GM23338 (cell line): ENCODE measurements around the gene ECE1.

ENCODE experiments used
- CREB1 ChIP-seq: fragments of 250-450 bp; sonication (Bioruptor Pico); IDR thresholded peaks from 2 replicates; pipeline ENCODE4 v1.5.0; 2020; ENCODE audit warnings: low read depth, mild to moderate bottlenecking, moderate library complexity
- EZH2 ChIP-seq: fragments of 200-600 bp; sonication (generic); IDR thresholded peaks from one replicate; pipeline ENCODE4 v1.8.0; 2017; ENCODE audit warnings: antibody characterized with exemption, mild to moderate bottlenecking, low read depth; ENCODE audit not compliant: unreplicated experiment
- EZH2phosphoT487 ChIP-seq: fragments of 200-600 bp; sonication (generic); IDR thresholded peaks from one replicate; pipeline ENCODE4 v1.8.1; 2018; ENCODE audit warnings: antibody characterized with exemption; ENCODE audit not compliant: unreplicated experiment
- JUNB ChIP-seq: IDR thresholded peaks from one replicate; pipeline ENCODE4 v1.6.1; 2016; ENCODE audit warnings: antibody characterized with exemption; ENCODE audit not compliant: unreplicated experiment
- POLR2AphosphoS5 ChIP-seq: IDR thresholded peaks from 2 replicates; pipeline ENCODE4 v1.6.1; 2016; ENCODE audit warnings: antibody characterized with exemption, low read depth
- STAT1 ChIP-seq: IDR thresholded peaks from one replicate; pipeline ENCODE4 v1.6.1; 2016; ENCODE audit warnings: antibody characterized with exemption; ENCODE audit not compliant: unreplicated experiment
- ZNF114 ChIP-seq: fragments of 250-450 bp; sonication (Bioruptor Pico); IDR thresholded peaks from 2 replicates; pipeline ENCODE4 v1.5.0; 2020; ENCODE audit warnings: mild to moderate bottlenecking, moderate library complexity
- ZNF331 ChIP-seq: fragments of 250-450 bp; sonication (Bioruptor Pico); IDR thresholded peaks from 2 replicates; pipeline ENCODE4 v1.5.0; 2020; ENCODE audit warnings: low read depth, mild to moderate bottlenecking, moderate library complexity
- TF ChIP-seq, protein P1 (sequence below), 2 experiments: fragments of 200-600 bp in 1 of 2; sonication (generic) in 1 of 2; conservative IDR thresholded peaks; 2 replicates each; pipeline versions ENCODE4 v1.5.1 to v1.6.1; 2016 to 2017; ENCODE audit warnings: antibody characterized with exemption in 2 of 2, low read depth in 2 of 2, mild to moderate bottlenecking in 2 of 2, moderate library complexity in 1 of 2
- TF ChIP-seq, protein P2 (sequence below): IDR thresholded peaks from one replicate; pipeline ENCODE4 v1.6.1; 2018; ENCODE audit warnings: antibody characterized with exemption; ENCODE audit not compliant: unreplicated experiment
- TF ChIP-seq, protein P3 (sequence below): IDR thresholded peaks from 2 replicates; pipeline ENCODE4 v1.6.1; 2016; ENCODE audit warnings: antibody characterized with exemption

DNA sequence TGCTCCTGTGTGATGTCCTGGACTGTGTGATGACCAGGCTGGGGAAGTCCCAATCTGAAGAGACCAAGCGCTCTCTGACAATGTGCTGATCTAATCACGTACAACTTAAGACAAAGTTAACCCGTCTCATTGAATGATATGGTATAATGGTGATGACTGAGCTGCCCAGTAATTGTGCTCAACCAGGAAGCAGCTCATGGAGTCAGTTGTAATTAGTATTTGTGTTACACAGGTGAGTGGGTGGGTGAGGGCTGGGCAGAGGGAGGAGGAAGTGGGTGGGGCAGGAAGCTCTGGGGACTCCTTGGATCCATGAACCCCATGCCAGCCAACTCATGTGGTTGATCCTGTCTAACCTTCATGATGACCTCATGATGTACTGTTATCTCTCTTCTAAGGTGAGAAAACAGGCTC, 8.7 kb upstream of the ECE1 start:
- TF ChIP-seq EZH2 (no peak), POLR2AphosphoS5 (no peak), JUNB (no peak), EZH2phosphoT487 (no peak), CREB1 (CRISPR knock-in tag) (no peak), STAT1 (no peak), ZNF114 (no peak), ZNF331 (CRISPR knock-in tag) (no peak)
- TF ChIP-seq, protein P1, sequence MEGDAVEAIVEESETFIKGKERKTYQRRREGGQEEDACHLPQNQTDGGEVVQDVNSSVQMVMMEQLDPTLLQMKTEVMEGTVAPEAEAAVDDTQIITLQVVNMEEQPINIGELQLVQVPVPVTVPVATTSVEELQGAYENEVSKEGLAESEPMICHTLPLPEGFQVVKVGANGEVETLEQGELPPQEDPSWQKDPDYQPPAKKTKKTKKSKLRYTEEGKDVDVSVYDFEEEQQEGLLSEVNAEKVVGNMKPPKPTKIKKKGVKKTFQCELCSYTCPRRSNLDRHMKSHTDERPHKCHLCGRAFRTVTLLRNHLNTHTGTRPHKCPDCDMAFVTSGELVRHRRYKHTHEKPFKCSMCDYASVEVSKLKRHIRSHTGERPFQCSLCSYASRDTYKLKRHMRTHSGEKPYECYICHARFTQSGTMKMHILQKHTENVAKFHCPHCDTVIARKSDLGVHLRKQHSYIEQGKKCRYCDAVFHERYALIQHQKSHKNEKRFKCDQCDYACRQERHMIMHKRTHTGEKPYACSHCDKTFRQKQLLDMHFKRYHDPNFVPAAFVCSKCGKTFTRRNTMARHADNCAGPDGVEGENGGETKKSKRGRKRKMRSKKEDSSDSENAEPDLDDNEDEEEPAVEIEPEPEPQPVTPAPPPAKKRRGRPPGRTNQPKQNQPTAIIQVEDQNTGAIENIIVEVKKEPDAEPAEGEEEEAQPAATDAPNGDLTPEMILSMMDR (conservative IDR thresholded peaks at IDR 0.05; ENCODE audit: low read depth in 2 of 2) = no peak
- TF ChIP-seq, protein P2, sequence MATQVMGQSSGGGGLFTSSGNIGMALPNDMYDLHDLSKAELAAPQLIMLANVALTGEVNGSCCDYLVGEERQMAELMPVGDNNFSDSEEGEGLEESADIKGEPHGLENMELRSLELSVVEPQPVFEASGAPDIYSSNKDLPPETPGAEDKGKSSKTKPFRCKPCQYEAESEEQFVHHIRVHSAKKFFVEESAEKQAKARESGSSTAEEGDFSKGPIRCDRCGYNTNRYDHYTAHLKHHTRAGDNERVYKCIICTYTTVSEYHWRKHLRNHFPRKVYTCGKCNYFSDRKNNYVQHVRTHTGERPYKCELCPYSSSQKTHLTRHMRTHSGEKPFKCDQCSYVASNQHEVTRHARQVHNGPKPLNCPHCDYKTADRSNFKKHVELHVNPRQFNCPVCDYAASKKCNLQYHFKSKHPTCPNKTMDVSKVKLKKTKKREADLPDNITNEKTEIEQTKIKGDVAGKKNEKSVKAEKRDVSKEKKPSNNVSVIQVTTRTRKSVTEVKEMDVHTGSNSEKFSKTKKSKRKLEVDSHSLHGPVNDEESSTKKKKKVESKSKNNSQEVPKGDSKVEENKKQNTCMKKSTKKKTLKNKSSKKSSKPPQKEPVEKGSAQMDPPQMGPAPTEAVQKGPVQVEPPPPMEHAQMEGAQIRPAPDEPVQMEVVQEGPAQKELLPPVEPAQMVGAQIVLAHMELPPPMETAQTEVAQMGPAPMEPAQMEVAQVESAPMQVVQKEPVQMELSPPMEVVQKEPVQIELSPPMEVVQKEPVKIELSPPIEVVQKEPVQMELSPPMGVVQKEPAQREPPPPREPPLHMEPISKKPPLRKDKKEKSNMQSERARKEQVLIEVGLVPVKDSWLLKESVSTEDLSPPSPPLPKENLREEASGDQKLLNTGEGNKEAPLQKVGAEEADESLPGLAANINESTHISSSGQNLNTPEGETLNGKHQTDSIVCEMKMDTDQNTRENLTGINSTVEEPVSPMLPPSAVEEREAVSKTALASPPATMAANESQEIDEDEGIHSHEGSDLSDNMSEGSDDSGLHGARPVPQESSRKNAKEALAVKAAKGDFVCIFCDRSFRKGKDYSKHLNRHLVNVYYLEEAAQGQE = no peak
- TF ChIP-seq, protein P3, sequence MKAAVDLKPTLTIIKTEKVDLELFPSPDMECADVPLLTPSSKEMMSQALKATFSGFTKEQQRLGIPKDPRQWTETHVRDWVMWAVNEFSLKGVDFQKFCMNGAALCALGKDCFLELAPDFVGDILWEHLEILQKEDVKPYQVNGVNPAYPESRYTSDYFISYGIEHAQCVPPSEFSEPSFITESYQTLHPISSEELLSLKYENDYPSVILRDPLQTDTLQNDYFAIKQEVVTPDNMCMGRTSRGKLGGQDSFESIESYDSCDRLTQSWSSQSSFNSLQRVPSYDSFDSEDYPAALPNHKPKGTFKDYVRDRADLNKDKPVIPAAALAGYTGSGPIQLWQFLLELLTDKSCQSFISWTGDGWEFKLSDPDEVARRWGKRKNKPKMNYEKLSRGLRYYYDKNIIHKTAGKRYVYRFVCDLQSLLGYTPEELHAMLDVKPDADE = no peak
